HG02970 (cell line): ENCODE data around the gene GPHA2.

Experiments used
- ATAC-seq: cut with Tn5 transposase; IDR thresholded peaks from one replicate; pipeline ENCODE4 v1.9.1; 2021; ENCODE audit warnings: mild to moderate bottlenecking, moderate library complexity, moderate number of reproducible peaks; ENCODE audit not compliant: unreplicated experiment, low FRiP score

Gene GPHA2

DNA sequence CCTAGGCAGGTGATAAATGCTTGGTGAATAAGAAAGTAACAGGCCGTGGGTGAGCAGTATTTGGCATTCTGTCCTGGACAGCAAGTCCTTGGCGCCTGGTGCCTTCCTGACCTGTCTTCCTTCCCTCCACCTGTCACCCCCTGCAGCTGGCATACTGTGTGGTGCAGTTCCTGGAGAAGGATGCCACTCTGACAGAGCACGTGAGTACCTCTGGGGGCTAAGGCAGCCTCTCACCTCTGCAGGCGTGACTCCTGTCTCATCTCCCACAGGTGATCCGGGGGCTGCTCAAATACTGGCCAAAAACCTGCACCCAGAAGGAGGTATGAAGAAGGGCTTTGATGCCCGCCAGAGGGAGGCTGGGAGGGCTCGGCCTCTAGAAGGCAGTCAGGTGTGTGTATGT lies 4.4 kb downstream of the GPHA2 start:
- no peak for ATAC-seq

DNA sequence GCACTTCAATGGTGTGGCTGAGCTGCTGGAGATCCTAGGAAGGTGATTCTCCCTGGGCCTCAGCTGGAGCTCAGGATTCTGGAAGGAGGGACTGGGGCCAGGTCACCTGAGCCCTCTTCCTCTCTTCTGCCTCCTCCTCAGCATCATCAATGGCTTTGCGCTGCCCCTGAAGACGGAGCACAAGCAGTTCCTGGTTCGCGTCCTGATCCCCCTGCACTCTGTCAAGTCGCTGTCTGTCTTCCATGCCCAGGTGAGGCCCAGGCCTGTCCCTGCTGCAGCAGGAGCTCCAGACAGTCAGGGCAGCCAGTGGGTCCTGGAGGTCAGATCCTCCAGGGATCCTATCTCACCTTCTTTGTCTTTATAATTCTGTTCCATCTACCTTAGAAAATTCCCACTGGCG lies 5.4 kb downstream of the GPHA2 start:
- ATAC-seq, result no peak

DNA sequence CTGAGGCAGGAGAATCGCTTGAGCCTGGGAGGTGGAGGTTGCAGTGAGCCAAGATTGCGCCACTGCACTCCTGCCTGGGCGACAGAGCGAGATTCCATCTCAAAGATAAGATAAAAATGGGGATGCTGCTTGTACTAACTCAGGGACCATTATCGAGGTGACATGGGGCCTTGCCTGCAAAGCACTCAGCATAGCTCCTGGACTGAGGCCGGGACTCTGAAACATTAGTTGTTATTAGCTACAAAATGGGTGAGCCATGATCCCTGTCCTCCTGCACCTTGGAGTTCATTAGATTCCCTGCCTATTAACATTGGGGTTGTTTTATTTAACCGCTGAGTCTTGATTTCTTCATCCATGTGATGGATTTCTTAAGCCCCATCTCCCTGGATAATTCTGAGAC lies 6.1 kb downstream of the GPHA2 start:
- no peak for ATAC-seq

DNA sequence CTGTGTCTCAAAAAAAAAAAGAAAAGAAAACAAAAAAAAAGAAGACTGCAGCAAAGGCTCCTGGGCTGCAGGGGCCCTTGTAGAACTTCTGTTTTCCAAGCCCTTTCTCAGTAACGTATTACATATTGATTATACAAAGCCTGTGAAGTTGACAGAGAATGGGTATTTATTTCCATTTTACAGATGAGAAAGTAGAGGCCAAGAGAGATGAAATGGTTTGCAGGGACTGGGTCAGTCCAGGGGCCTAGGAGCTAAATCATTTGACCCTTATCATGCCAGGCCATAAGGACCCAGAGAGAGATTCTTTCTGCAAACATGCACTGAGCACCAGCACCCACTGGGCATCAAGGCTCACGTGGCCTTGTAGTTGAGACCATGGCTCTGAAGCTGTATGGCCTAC lies 6.7 kb downstream of the GPHA2 start:
- no peak for ATAC-seq

DNA sequence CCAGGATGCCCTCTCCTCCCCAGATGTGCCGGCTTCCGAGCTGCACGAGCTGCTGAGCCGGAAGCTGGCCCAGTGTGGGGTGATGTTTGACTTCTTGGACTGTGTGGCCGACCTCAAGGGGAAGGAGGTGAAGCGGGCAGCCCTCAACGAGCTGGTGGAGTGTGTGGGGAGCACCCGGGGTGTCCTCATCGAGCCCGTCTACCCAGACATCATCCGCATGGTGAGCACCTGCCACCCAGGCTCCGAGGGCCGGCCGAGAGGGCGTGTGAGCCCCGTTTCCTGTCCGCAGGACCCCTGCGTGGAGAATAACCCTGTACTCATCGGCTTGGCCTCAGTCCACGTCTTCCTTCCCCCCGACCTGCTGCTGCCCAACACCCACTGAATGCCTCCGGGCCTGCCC lies 9.0 kb downstream of the GPHA2 start:
- no peak for ATAC-seq

DNA sequence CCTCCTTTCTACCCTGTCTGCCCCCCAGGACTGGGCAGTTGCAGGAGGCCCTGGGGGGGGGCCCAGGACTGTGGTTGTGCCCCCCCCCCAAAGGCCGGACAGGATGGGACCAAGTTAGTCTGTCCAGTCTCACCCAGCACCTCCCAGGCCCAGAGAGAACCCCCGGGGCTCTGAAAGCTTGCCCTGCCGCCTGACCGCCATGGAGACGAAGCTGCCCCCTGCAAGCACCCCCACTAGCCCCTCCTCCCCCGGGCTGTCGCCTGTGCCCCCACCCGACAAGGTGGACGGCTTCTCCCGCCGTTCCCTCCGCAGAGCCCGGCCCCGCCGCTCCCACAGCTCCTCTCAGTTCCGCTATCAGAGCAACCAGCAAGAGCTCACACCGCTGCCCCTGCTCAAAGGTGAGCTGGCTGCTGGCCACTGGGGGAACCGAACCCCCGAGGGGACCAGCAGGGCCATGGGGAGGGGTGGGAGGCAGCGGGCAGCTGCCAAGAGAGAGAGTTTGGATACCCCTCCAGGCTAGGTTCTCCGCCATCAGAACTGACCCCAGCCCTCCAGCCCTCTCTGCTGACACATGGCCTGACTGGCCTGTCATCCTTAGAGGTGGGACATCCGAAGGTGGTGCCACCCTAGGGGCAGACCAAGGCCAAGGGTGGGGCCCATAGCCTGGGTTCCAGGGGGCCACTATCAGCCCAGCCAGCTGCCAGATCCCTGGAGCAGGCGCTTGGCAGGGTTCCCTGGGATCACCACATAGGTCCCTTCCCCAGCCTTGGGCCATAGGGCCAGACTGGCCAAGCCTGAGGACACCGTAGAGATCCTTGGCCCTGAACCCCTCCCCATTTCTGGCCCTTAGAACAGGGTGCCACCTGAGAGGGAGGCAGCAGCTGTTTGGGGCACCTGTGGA lies 9.9 kb downstream of the GPHA2 start:
- ATAC-seq, result no peak

DNA sequence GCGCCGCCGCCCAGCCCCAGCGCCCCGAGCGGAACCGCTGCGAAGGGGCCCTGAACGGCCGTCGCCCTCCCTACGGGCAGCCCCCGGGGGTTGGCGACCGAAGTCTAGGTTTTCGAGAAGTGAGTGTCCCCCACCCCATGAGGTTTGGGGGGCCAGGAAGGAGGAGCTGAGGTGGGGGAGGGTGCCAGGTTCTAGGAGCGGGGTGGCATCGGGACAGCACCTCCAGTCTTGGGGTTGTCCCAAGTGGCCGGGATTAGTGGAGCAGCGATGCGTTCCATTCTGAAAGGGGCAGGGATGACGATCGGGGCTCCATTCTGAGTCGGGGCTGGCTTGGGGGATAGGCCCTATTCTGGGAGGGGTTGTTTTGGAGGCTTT lies 10.8 kb downstream of the GPHA2 start:
- ATAC-seq, result no peak

DNA sequence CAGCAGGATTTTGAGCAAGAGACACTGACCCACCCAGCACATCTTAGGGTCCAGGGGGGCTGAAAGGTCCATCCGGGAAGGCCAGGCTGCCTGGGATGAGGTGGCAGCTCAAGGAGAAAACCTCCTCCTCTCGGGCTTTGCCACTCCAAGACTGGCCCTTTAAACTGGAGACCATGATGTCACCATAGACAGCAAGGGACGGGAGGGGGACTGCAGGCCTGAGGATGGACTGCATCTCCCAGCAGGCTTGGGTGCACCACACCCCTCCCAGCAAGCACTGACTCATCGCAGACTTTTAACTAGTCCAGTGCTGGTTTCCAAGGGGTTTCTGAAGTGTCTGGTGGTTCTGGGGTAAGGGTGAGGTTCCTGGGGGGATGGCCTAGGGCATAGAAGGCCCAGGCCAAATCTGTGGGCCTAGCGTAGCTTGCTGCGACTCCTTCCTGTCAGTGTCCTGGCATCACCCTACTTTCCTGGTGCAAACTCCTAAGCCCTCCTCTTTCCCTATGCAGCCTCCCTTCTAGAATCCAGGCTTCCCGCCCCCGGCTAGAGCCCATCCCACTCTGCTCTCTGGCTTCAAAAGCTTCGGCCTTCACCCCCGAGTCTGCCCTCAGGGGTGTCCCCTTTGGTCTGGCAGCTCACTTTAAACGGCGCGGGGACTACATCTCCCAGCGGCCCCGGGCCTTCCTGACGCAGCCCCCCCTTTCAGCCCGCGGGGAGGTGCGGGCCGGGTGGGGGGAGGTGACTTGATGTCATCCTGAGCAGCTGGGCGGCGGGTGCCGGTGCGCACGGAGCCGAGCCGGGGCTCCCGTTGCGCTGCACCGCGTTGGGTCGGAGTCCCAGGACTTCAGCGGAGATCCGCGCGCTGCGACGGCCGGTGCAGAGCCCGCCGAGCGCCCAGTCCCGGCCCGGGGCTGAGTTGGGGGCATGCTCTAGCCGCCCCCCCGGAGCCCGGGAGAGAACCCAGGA lies 11.5 kb downstream of the GPHA2 start, which contains the start of gene PPP2R5B:
Gene PPP2R5B (plus strand): TSS at position 746 of the 966 bp plus-strand sequence. CDS start 1,046 bp downstream, outside the sequence.
- peak; percentile 68 for ATAC-seq

DNA sequence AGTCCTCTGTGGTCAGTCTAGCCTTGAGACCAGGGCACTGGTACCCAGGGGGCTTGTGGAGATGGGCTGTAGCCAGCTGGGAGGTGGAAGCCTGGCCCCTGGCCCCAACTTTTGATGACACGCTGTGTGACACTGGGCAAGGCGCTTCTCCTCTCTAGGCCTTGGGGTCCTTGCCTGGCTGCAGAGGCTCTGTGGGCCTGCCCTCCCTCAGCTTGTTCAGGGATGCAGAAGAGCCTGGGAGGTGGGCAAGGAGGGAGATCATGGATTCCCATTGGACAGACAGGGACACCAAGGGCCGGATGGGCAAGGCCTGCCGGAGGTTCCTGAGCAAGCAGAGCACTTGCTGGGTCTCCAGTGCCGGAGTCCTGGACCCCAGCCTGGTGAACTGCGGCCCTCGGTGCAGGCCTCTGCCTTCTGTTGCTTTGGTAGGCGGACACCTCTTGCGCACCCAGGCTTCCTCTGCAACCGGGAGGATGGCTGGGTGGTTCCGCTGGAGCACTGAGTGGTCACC lies 12.5 kb downstream of the GPHA2 start:
- no peak for ATAC-seq

DNA sequence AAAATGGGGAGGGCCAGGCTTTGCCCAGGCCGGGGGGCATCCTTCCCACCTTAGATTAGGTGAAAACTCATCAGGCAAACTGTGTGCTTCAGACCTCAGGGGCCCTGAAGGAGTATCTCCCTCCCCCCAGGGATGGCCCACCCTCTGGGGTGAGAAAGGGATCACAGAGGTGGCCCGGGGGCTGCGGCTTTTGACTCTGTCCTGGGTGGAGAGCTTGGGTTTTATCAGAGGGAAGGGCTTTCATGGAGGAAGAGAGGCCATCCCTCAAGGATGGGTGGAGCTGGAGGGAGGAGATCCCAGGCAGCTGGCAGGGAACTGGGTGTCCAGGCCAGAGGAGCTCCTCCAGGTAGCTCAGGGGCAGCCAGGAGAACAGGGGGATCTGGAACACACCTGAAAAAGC lies 14.3 kb downstream of the GPHA2 start:
- ATAC-seq, result no peak

DNA sequence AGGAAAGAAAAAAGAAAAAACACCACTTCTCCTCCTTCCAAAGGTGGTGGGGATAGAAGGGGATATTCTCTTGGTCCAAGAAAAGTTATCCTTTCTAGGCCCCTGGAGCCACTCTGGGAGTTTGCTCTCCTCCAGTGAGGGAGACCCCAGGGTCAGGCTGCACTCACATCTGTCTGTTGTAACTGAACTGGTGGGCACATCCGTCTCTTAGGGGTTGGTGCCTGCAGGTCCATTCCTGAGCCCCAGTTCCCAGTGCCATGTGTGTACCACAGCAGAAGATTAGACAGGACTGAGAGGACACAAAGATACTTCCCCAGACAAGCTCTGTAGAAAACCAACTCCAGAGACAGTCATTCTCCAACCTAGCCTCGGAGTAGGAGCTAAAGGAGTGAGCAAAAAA lies 15.6 kb downstream of the GPHA2 start:
- ATAC-seq, result no peak

DNA sequence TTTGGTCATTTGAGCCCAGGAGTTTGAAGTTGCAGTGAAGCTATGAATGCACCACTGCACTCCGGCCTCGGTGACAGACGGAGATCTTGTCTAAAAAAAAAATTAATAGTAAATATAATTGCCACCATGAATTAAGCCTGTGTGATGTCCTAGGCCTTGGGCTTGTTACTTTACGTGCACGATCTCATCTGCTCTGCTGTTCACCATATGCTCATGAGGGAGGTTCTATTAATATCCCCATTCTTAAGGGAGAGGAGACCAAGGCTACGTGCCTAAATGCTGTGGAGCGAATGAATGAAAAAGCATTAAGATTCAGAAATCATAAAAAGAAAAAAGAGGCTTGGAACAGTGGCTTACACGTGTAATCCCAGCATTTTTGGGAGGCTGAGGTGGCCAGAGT lies 16.1 kb downstream of the GPHA2 start:
- no peak for ATAC-seq

DNA sequence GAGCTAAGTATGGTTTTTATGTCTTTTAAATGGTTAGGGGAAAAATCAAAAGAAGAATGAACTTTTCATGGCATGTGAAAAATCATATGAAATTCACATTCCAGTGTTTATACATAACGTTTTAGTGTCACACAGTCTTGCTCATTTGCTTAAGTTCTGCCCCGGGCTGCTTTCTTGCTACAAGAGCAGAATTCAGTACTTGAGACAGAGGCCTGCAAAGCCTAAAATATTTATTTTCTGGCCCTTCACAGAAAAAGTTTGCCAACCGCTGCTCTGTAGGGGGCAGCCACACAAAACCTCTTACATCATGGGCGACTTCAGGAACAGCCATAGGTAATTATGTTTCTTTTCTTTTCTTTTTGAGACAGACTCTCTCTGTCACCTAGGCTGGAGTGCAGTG lies 17.7 kb downstream of the GPHA2 start:
- ATAC-seq, result no peak

DNA sequence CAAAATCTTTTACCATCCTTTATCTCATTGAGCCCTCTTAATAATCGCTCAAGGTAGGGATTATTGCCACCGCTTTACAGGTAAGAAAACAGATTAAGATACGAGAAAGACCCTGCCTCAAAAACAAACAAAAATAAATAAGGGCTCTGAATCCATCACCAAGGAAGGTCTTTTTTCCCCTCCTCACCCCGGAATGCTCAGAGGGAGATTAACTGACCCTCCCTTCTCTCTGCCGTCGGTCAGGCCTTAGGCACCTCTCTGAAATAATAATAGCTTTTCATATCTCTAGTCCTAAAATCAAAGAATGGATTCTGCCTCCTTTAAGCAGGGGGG lies 18.1 kb downstream of the GPHA2 start:
- no peak for ATAC-seq

DNA sequence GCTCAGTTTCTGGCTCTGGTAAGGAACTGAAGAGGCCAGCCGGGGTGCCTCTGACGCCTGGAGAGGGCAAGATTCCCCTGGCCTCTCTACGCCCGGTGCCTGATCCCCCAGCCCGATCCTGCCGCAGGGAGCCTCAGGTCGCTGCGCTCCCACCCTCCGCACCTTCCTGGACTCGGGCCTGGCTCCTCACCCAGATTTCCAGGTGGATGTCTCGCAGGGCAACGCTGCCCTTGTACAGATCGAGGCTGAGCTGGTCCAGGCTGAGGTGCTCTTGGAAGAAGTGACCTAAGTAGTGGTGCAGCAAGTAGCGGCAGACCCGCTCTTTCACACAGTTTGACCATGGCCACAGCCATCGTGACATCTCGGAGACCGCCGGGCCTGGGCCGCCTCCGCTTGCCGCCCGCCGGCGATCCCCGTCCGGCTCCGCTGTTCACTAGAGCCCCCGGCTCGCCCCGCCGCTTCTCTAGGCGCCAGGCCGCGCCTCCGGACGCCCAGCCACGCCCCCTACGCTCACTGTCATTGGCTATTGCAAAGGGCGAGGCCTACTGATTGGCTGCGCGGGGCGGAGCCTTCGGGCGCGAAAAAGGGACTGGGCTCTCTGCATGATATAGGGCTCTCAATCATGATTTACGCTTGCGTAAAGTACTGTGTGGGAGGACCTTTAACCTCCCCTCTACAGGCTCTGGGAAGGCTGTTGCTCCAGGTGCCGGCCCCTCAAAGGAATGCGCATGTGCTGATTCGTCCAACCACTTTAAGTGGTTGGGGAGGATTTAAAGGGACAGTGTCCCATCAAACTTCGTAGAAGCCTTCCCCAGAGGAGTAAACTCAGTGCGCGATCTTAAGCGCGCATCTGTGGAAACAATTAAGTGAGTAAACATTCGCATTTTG lies 18.7 kb downstream of the GPHA2 start, which contains the start of gene ATG2A:
Gene ATG2A (minus strand): TSS at position 435 of the 888 bp plus-strand sequence. CDS start 74 bp downstream, at position 361.
- ATAC-seq, result peak; percentile 89

DNA sequence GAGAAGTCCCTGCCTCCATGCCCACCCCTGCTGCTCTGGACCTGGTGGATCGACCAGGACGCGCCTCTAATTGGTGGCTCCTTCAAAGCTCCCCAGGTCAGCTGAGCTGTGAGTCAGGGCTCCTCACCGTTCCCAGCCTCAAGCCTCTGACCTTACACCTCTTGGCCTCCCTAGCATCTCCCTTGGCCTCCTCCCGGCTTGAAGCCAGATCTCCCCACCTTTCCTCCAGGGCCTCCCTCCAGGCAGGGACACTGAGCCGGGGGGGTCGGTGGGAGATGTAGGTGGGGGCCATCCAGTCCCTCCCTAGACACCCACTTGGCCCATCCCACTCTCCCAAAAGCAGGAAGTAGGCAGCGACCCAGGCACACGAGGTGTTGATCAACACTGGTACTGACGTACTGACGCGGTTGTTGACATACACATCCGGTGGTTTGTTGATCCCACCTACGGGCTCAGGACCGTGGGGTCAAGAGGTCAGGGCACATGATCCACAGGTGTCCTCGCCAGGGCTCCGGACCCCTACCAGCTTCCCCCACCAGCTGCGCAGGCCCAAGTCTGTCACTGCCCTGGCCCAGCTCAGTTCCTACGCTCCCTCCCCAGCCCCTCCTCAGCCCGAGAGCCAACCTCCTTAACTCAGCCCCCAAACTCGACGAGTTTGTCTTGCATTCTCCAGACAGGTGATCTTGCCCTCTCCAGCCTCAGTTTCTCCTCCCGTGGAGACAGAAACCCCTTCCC lies 19.5 kb downstream of the GPHA2 start:
- peak; percentile 9 for ATAC-seq

DNA sequence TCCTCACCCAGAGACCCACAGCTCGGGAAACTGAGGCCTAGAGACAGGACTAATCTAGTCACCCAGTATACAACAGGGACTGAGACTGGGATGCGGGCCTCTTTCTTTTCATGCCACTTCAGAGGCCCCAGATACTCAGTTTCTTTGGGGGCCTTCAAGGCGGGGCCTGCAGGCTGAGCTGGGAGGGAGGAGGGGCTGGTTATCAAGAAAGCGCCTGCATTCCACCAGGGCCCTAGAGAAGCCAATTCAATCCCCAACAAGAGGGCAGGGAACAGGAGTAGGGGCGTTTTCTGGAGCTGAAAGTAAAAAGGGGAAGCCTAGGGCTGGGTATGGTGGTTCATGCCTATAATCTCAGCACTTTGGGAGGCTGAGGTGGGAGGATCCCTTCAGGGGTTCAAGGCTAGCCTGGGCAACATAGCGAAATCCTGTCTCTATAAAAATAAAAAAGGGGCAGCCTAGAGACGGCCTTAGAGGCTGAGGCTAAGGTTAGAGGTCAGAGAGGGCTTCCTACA lies 20.3 kb downstream of the GPHA2 start:
- ATAC-seq, result no peak

DNA sequence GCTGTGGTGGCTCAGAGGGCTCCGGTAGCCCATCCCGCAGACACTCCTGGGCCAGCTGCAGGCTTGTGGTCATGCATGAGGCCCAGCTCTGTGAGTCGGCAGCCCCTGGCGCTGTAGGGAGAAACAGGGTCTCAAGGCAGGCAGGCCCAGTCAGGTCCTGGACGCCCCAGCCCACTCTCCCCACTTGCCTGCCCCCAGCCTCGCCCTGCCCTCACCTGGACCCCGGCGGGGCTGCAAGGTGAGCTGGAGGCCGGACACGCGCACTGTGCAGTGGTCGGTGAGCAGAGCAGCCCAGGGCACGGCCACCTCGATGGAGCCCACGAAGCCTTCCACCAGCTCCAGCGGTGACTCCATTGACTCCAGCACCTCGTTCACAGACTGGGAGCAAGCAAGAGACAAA lies 21.6 kb downstream of the GPHA2 start:
- ATAC-seq, result no peak

DNA sequence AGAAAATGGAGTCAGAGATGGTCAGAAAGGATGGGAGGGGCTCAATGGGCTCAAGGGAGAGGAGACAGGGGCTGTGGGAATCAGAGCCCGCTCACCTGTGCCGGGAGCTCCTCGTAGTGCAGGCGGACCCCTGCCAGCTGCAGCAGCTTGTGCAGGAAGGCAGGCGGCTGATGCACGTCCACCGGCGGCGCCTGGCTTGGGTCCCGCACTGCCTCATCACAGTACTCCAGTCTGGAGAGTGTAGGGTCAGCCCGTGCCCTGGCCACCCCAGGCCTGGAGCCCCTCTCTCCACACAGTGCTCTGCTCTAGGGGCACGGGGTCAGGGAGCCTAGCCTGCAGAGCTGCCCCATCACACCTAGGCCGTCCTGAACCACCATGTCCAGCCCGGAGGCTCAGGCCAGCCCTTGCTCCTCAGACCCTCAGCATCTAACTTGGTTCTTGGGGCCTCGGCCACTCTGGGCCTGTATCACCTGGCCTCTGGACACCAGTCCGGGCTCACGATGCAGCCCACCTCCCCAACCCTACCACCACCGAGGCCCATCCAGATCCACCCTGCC lies 22.4 kb downstream of the GPHA2 start:
- ATAC-seq, result no peak
